HFFc6 (cell line): ENCODE results near the gene HAO1. TPM values are rescaled to one million over a fixed set of nuclear protein-coding genes. Genes with fewer than 3 reads are reported as not detected.

Experiments
- DNase-seq: peaks from one replicate; pipeline ENCODE4 v3.0.0-alpha.2; 2018
- H3K27ac Mint-ChIP-seq: 2 replicates; pipeline ENCODE4 v1.8.0; 2020; ENCODE audit warnings: mild to moderate bottlenecking, mixed read lengths
- H3K27me3 Mint-ChIP-seq: 2 replicates; pipeline ENCODE4 v1.8.0; 2021; ENCODE audit warnings: mild to moderate bottlenecking, moderate library complexity, mixed read lengths; ENCODE audit not compliant: insufficient read depth
- H3K36me3 Mint-ChIP-seq: 2 replicates; pipeline ENCODE4 v1.8.0; 2021; ENCODE audit warnings: low read depth, mixed read lengths
- H3K4me1 Mint-ChIP-seq: 2 replicates; pipeline ENCODE4 v1.8.0; 2020; ENCODE audit warnings: low read depth, mixed read lengths
- H3K4me3 Mint-ChIP-seq: 2 replicates; pipeline ENCODE4 v1.8.0; 2020; ENCODE audit warnings: mild to moderate bottlenecking, moderate library complexity, mixed read lengths
- H3K9me3 Mint-ChIP-seq: 2 replicates; pipeline ENCODE4 v1.8.0; 2020; ENCODE audit warnings: mild to moderate bottlenecking, mixed read lengths
- long read RNA-seq: library from polyadenylated mRNA; unstranded; transcript quantifications from one replicate; pipeline ENCODE4 v2.0.0, GENCODE V29; 2019
- total RNA-seq, 6 experiments: library from RNA; stranded (reverse); fragmentation: NEBNext Ultra II Directional; extraction: Animal tissue kit (Norgen Biotek cat#: 25700); gene quantifications; 2 replicates in 1 of 6; 3 replicates in 5 of 6; pipeline ENCODE4 v1.2.3, GENCODE V29; 2021
- TF ChIP-seq, protein P1 (sequence below): fragments of 200-600 bp; sonication (generic); IDR thresholded peaks from 2 replicates; pipeline ENCODE4 v1.5.0; 2021; ENCODE audit warnings: antibody characterized with exemption, mild to moderate bottlenecking

The HAO1 gene
- total RNA-seq = not detected
- long read RNA-seq = 0 reads

GRCh38 chr20:7940341-7940740, at the start of gene HAO1:
TSS of gene HAO1 (minus strand) at chr20:7940458. CDS start at chr20:7940422, 36 bp downstream.
- Mint-ChIP-seq H3K36me3 (no peaks in the 10 kb centered on the region), H3K4me3 (no peak within 1 kb of the TSS; the same call in 1 of the 2 replicates), H3K27ac (no peak within 1 kb of the TSS), H3K4me1 (peaks cover 6% of the 10 kb centered on the region), H3K9me3 (no peaks in the 10 kb centered on the region), H3K27me3 (no peaks in the 10 kb centered on the region)
- DNase-seq = no peak
- TF ChIP-seq, protein P1, sequence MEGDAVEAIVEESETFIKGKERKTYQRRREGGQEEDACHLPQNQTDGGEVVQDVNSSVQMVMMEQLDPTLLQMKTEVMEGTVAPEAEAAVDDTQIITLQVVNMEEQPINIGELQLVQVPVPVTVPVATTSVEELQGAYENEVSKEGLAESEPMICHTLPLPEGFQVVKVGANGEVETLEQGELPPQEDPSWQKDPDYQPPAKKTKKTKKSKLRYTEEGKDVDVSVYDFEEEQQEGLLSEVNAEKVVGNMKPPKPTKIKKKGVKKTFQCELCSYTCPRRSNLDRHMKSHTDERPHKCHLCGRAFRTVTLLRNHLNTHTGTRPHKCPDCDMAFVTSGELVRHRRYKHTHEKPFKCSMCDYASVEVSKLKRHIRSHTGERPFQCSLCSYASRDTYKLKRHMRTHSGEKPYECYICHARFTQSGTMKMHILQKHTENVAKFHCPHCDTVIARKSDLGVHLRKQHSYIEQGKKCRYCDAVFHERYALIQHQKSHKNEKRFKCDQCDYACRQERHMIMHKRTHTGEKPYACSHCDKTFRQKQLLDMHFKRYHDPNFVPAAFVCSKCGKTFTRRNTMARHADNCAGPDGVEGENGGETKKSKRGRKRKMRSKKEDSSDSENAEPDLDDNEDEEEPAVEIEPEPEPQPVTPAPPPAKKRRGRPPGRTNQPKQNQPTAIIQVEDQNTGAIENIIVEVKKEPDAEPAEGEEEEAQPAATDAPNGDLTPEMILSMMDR = no peak

DNA sequence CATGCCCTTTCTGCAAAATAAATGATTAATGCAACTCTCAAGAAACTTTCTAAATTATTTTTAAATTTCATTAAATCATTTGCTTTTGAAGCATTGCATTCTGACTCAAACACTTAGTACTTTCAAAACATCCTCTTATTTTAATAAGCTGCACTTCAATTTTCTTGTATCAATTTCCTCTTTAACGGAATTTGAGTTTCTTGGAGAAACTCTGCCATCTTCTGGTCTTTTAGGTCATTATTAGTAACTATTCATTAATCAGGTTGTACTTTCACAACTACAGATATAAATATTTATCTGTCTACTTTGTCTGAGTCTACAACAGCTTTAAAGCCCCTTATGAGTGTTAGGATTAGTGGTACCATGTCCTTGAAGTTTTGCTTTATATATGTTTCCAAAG, 49.1 kb upstream of the HAO1 start:
- Mint-ChIP-seq H3K9me3 (peaks cover 6% of the 10 kb centered on the region; the same call in 1 of the 2 replicates), H3K4me3 (no peak overlapping the region), H3K27ac (no peak overlapping the region), H3K36me3 (peaks cover 12% of the 10 kb centered on the region), H3K27me3 (no peaks in the 10 kb centered on the region), H3K4me1 (no peaks in the 10 kb centered on the region)
- TF ChIP-seq, protein P1 = peak; percentile 50
- DNase-seq = no peak

- TF ChIP-seq, protein P1 = no peak
- Mint-ChIP-seq H3K4me3 (no peak overlapping the region), H3K27me3 (no peaks in the 10 kb centered on the region), H3K9me3 (no peaks in the 10 kb centered on the region), H3K27ac (no peak overlapping the region), H3K36me3 (peaks cover 7% of the 10 kb centered on the region), H3K4me1 (peaks cover under 1% of the 10 kb centered on the region)
- no peak for DNase-seq
Measured at GRCh38 chr20:7985916-7986315, 45.7 kb upstream of the HAO1 start.

- no peak overlapping the region for H3K4me3 Mint-ChIP-seq
- H3K36me3 Mint-ChIP-seq = peaks cover 7% of the 10 kb centered on the region
- TF ChIP-seq, protein P1 = no peak
- no peaks in the 10 kb centered on the region for H3K9me3 Mint-ChIP-seq
- DNase-seq = no peak
- no peaks in the 10 kb centered on the region for H3K27me3 Mint-ChIP-seq
- peaks cover 8% of the 10 kb centered on the region for H3K4me1 Mint-ChIP-seq
- no peak overlapping the region for H3K27ac Mint-ChIP-seq
Measured at GRCh38 chr20:7984192-7984591, 43.9 kb upstream of the HAO1 start.

DNA sequence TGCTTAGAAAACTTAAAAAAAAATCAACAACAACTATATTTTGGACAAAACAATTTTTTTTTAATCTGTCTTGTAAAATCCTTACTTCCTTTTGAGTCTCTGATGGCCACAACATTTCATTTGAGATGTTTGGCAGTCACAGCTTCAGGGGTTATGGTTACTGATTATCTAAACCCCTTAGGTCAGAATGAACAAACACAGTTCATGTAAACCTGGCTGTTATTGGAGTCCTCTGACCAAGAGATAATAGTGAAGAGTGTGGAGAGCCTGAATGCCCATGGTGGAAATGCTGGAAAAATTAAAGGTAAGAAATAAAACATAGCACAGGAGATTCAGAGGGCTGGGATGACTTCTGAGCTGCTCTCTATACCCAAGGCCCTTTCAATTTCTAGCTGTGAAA, 41.1 kb upstream of the HAO1 start:
- Mint-ChIP-seq H3K27ac (no peak overlapping the region), H3K9me3 (no peaks in the 10 kb centered on the region), H3K4me3 (no peak overlapping the region), H3K4me1 (peaks cover 8% of the 10 kb centered on the region), H3K27me3 (no peaks in the 10 kb centered on the region), H3K36me3 (peaks cover 7% of the 10 kb centered on the region)
- no peak for DNase-seq
- TF ChIP-seq, protein P1 = no peak
